Measurements from ENCODE around the gene PKN2.
"Not testable (repeated sequence)": the region's sequence is repeated elsewhere in the genome, so short reads cannot be mapped to it uniquely, and the experiment has no call there.

Gene PKN2

GRCh38 chr1:88691540-88691939 lies 7.5 kb downstream of the PKN2 start:
- no peak overlapping the region for H3K4me3 ChIP-seq (replicated peaks in 1 of 2; ENCODE audit: low read depth in 2 of 2, low read length in 2 of 2)
- DNase-seq (ENCODE audit: low read depth in 2 of 2): no peak

GRCh38 chr1:88695781-88696180 lies 11.7 kb downstream of the PKN2 start:
- peak in 1 of 2 donors; percentile 41 for DNase-seq (ENCODE audit: low read depth in 2 of 2)
- TF ChIP-seq CTCF (IDR thresholded peaks at IDR 0.05; ENCODE audit: low read depth, low read length): no peak
- H3K4me3 ChIP-seq (replicated peaks in 1 of 2; ENCODE audit: low read depth in 2 of 2, low read length in 2 of 2): no peak overlapping the region

More at GRCh38 chr1:88691540-88691939, 7.5 kb downstream of the PKN2 start:
- TF ChIP-seq CTCF (IDR thresholded peaks at IDR 0.05; ENCODE audit: low read depth, low read length): no peak

- DNase-seq (ENCODE audit: low read depth in 2 of 2): peak; percentile 13 to 52
- TF ChIP-seq CTCF (IDR thresholded peaks at IDR 0.05; ENCODE audit: low read depth, low read length): no peak
- H3K4me3 ChIP-seq (replicated peaks in 1 of 2; ENCODE audit: low read depth in 2 of 2, low read length in 2 of 2): no peak overlapping the region
These were observed 13.4 kb downstream of the PKN2 start for GRCh38 chr1:88697503-88697902.

GRCh38 chr1:88698140-88698539 lies 14.1 kb downstream of the PKN2 start:
- no peak for TF ChIP-seq CTCF (IDR thresholded peaks at IDR 0.05; ENCODE audit: low read depth, low read length)
- H3K4me3 ChIP-seq (replicated peaks in 1 of 2; ENCODE audit: low read depth in 2 of 2, low read length in 2 of 2): no peak overlapping the region
- DNase-seq (ENCODE audit: low read depth in 2 of 2): peak; percentile 40 to 58

GRCh38 chr1:88698764-88699163 lies 14.7 kb downstream of the PKN2 start:
- TF ChIP-seq CTCF (IDR thresholded peaks at IDR 0.05; ENCODE audit: low read depth, low read length): no peak
- DNase-seq (ENCODE audit: low read depth in 2 of 2): no peak
- H3K4me3 ChIP-seq (replicated peaks in 1 of 2; ENCODE audit: low read depth in 2 of 2, low read length in 2 of 2): no peak overlapping the region

- no peak overlapping the region for H3K4me3 ChIP-seq (replicated peaks in 1 of 2; ENCODE audit: low read depth in 2 of 2, low read length in 2 of 2)
- TF ChIP-seq CTCF (IDR thresholded peaks at IDR 0.05; ENCODE audit: low read depth, low read length): no peak
- no peak for DNase-seq (ENCODE audit: low read depth in 2 of 2)
These were observed 16.4 kb downstream of the PKN2 start for GRCh38 chr1:88700425-88701013.

GRCh38 chr1:88701275-88701674 lies 17.2 kb downstream of the PKN2 start:
- H3K4me3 ChIP-seq (replicated peaks in 1 of 2; ENCODE audit: low read depth in 2 of 2, low read length in 2 of 2): no peak overlapping the region
- DNase-seq (ENCODE audit: low read depth in 2 of 2): peak; percentile 41 to 47
- no peak for TF ChIP-seq CTCF (IDR thresholded peaks at IDR 0.05; ENCODE audit: low read depth, low read length)

- H3K4me3 ChIP-seq (replicated peaks in 1 of 2; ENCODE audit: low read depth in 2 of 2, low read length in 2 of 2): not testable (repeated sequence)
- peak; percentile 9 to 47 for DNase-seq (ENCODE audit: low read depth in 2 of 2)
These were observed 17.7 kb downstream of the PKN2 start for GRCh38 chr1:88701793-88702192.
